B cell (primary cell): ENCODE data around the gene AP1M1. TPM values are rescaled to one million over a fixed set of nuclear protein-coding genes. Genes with fewer than 3 reads are reported as not detected.

Experiments used
- ATAC-seq: fragments of 200-7000 bp; cut with Tn5 transposase; one replicate; pipeline ENCODE4 v1.10.0; 2021; ENCODE audit warnings: low read depth, mild to moderate bottlenecking, moderate number of reproducible peaks, moderate library complexity
- CTCF ChIA-PET: fragments of 350-600 bp; sonication (Branson Sonifier 250); formaldehyde crosslinking; loops from one replicate; lab custom pipeline; 2021; ENCODE audit warnings: antibody characterized with exemption, inconsistent platforms; lab: Charles Lee
- POLR2A ChIA-PET: fragments of 350-600 bp; sonication (Branson Sonifier 250); formaldehyde crosslinking; loops from one replicate; lab custom pipeline; 2021; ENCODE audit warnings: antibody characterized with exemption; lab: Charles Lee
- DNase-seq: peaks from one replicate; pipeline ENCODE4 v3.0.0; 2013
- H2AFZ ChIP-seq: 2 replicates; pipeline ENCODE4 v1.6.1; 2012; ENCODE audit warnings: mild to moderate bottlenecking, low read depth, low read length; ENCODE audit not compliant: insufficient read depth, poor library complexity, severe bottlenecking
- H3K27ac ChIP-seq, 2 donors: 1 replicate in 1 of 2; 2 replicates in 1 of 2; pipeline ENCODE4 v1.5.1; 2012 to 2013; ENCODE audit warnings: low read length in 2 of 2, mild to moderate bottlenecking in 2 of 2, moderate library complexity in 1 of 2
- H3K27me3 ChIP-seq, 4 experiments: fragments of 200-600 bp in 1 of 4; sonication (generic) in 1 of 4; replicated peaks in 1 of 4; 1 replicate in 2 of 4; 2 replicates in 2 of 4; pipeline versions ENCODE4 v1.6.1 to v1.7.0; 2013 to 2016; ENCODE audit warnings: low read length in 3 of 4, mild to moderate bottlenecking in 2 of 4, mixed read lengths in 1 of 4, moderate library complexity in 1 of 4; ENCODE audit not compliant: insufficient read depth in 4 of 4, control insufficient read depth in 3 of 4; ENCODE audit errors: control extremely low read depth in 1 of 4
- H3K36me3 ChIP-seq, 2 experiments: replicated peaks in 1 of 2; 1 replicate in 1 of 2; 2 replicates in 1 of 2; pipeline versions ENCODE4 v1.6.1 to v1.7.1; 2013; ENCODE audit warnings: low read length in 1 of 2; ENCODE audit not compliant: insufficient read depth in 2 of 2, control insufficient read depth in 1 of 2; ENCODE audit errors: control extremely low read depth in 1 of 2, extremely low read depth in 1 of 2
- H3K4me1 ChIP-seq, 2 donors: fragments of 200-600 bp in 1 of 2; sonication (generic) in 1 of 2; 1 replicate in 1 of 2; 2 replicates in 1 of 2; pipeline versions ENCODE4 v1.5.1 to v1.6.1; 2013 to 2017; ENCODE audit warnings: low read length in 2 of 2; ENCODE audit not compliant: control insufficient read depth in 2 of 2, insufficient read depth in 2 of 2
- H3K4me2 ChIP-seq: replicated peaks from 2 replicates; pipeline ENCODE3; 2012; ENCODE audit warnings: mild to moderate bottlenecking, low read depth, low read length; ENCODE audit not compliant: poor library complexity, severe bottlenecking
- H3K4me3 ChIP-seq, 5 experiments: fragments of 200-600 bp in 1 of 5; sonication (generic) in 1 of 5; 1 replicate in 3 of 5; 2 replicates in 2 of 5; pipeline versions ENCODE4 v1.5.1 to v1.7.0; 2011 to 2016; ENCODE audit warnings: low read length in 4 of 5, mild to moderate bottlenecking in 4 of 5, low read depth in 2 of 5, control low read depth in 1 of 5, moderate library complexity in 1 of 5; ENCODE audit not compliant: insufficient read depth in 1 of 5; ENCODE audit errors: control extremely low read depth in 1 of 5, extremely low read depth in 1 of 5
- H3K79me2 ChIP-seq: fragments of 200-600 bp; sonication (generic); one replicate; pipeline ENCODE4 v1.6.0; 2016; ENCODE audit warnings: low read length; ENCODE audit not compliant: control insufficient read depth, insufficient read depth
- H3K9ac ChIP-seq: fragments of 200-600 bp; sonication (generic); 2 replicates; pipeline ENCODE4 v1.6.1; 2017; ENCODE audit warnings: mild to moderate bottlenecking, low read length, moderate library complexity
- H3K9me3 ChIP-seq, 3 donors: one replicate each; pipeline versions ENCODE4 v1.6.1 to v1.7.1; 2013; ENCODE audit warnings: low read length in 2 of 3; ENCODE audit not compliant: control insufficient read depth in 2 of 3, insufficient read depth in 1 of 3; ENCODE audit errors: control extremely low read depth in 1 of 3
- H4K20me1 ChIP-seq: 2 replicates; pipeline ENCODE4 v1.6.0; 2012; ENCODE audit warnings: mild to moderate bottlenecking, low read length; ENCODE audit not compliant: insufficient read depth, control insufficient read depth, poor library complexity, severe bottlenecking
- H3K27ac Mint-ChIP-seq: one replicate; pipeline ENCODE4 v1.8.0; 2021; ENCODE audit warnings: mixed read lengths
- H3K27me3 Mint-ChIP-seq: one replicate; pipeline ENCODE4 v1.8.0; 2021; ENCODE audit warnings: mixed read lengths
- H3K4me1 Mint-ChIP-seq: one replicate; pipeline ENCODE4 v1.8.0; 2021; ENCODE audit warnings: mixed read lengths
- H3K4me3 Mint-ChIP-seq: one replicate; pipeline ENCODE4 v1.8.0; 2021; ENCODE audit warnings: mixed read lengths
- H3K9me3 Mint-ChIP-seq: one replicate; pipeline ENCODE4 v1.8.0; 2022; ENCODE audit warnings: mixed read lengths; ENCODE audit not compliant: insufficient read depth
- CTCF ChIP-seq: fragments of 200-600 bp; IDR thresholded peaks from one replicate; pipeline ENCODE4 v1.8.0; 2022; ENCODE audit warnings: antibody characterized with exemption, mild to moderate bottlenecking
- EZH2 ChIP-seq: IDR thresholded peaks from 2 replicates; pipeline ENCODE4 v1.6.1; 2012; ENCODE audit warnings: borderline replicate concordance, low read depth, mild to moderate bottlenecking, moderate library complexity, low read length; ENCODE audit not compliant: insufficient read depth, poor library complexity, severe bottlenecking
- WGBS: methylation state at CpG from one replicate; pipeline ENCODE4 v1.1.5; 2013; ENCODE audit warnings: missing lambda C conversion rate; ENCODE audit not compliant: insufficient coverage; 5-methylcytosine and 5-hydroxymethylcytosine counted together
- intact Hi-C: fragments of 100-400 bp; cut with micrococcal nuclease; formaldehyde crosslinking; loops from one replicate; pipeline ENCODE4 v1.10.0; 2022
- polyA plus RNA-seq: library from polyadenylated mRNA; depleted of rRNA; stranded (reverse); fragments of >200 nt; gene quantifications from 2 replicates; pipeline ENCODE4 v1.2.3, GENCODE V29; 2012
- total RNA-seq, 2 donors: library from RNA; stranded (reverse); fragments of 120-200 nt in 1 of 2; gene quantifications; 1 replicate in 1 of 2; 2 replicates in 1 of 2; pipeline versions ENCODE4 v1.2.3 to v1.2.4, GENCODE V29; 2013 to 2022

AP1M1 gene
- total and polyA plus RNA-seq, 2 donors (not counting 1 experiment from before 2014, with no cell fraction given) = 77.8 to 102 TPM

GRCh38 chr19:16254851-16255408, 57.2 kb downstream of the AP1M1 start:
- H3K9ac ChIP-seq = no peak overlapping the region
- ChIA-PET POLR2A (interaction anchor here (0.8 to 1.7 kb wide), 5 partner anchors 7 to 188 kb away, joined by 3 to 14 read pairs (median 5); no protein-coding TSS in a partner anchor), CTCF (interaction anchor here (0.7 to 2.6 kb wide), 3 partner anchors 13 to 162 kb away, joined by 3 to 5 read pairs (median 4); no protein-coding TSS in a partner anchor)
- Mint-ChIP-seq H3K4me3 (no peak overlapping the region), H3K27ac (peak overlapping the region; percentile 64), H3K27me3 (no peaks in the 10 kb centered on the region), H3K4me1 (peaks cover 54% of the 10 kb centered on the region), H3K9me3 (peaks cover 3% of the 10 kb centered on the region)
- H4K20me1 ChIP-seq = no peaks in the 10 kb centered on the region
- peaks cover 62 to 94% of the 10 kb centered on the region in 2 donors for H3K4me1 ChIP-seq
- intact Hi-C loops = no loop called here
- TF ChIP-seq CTCF = no peak
- no peak for TF ChIP-seq EZH2
- no peak for ATAC-seq
- peaks cover 16% of the 10 kb centered on the region for H3K79me2 ChIP-seq
- H3K4me3 ChIP-seq = no peak overlapping the region
- H3K36me3 ChIP-seq = no peaks in the 10 kb centered on the region
- no peak overlapping the region for H2AFZ ChIP-seq
- H3K27ac ChIP-seq = peak overlapping the region in 1 of 2 donors; percentile 7
- H3K4me2 ChIP-seq = peak overlapping the region; percentile 3
- H3K27me3 ChIP-seq = no peaks in the 10 kb centered on the region
- H3K9me3 ChIP-seq = peaks cover 0 to 39% (median 1%) of the 10 kb centered on the region in 3 donors
- DNase-seq = no peak
- 97% methylated on average over 6 of the region's 6 CpGs for WGBS

GRCh38 chr19:16257509-16258002, 59.8 kb downstream of the AP1M1 start:
- Mint-ChIP-seq H3K27me3 (no peaks in the 10 kb centered on the region), H3K4me3 (peak overlapping the region; percentile 65), H3K9me3 (peaks cover 3% of the 10 kb centered on the region), H3K4me1 (peaks cover 71% of the 10 kb centered on the region), H3K27ac (peak overlapping the region; percentile 95)
- ATAC-seq (no peak), DNase-seq (peak; percentile 48)
- TF ChIP-seq EZH2 (no peak), CTCF (no peak)
- no peaks in the 10 kb centered on the region for H4K20me1 ChIP-seq
- H3K79me2 ChIP-seq = peaks cover 13% of the 10 kb centered on the region
- intact Hi-C loops = no loop called here
- WGBS = 21% methylated on average over 2 of the region's 8 CpGs
- no peaks in the 10 kb centered on the region for H3K36me3 ChIP-seq
- CTCF ChIA-PET = interaction anchor here (0.9 to 7.6 kb wide), 4 partner anchors 10 to 125 kb away, joined by 3 to 47 read pairs (median 14); no protein-coding TSS in a partner anchor
- H3K27ac ChIP-seq = peak overlapping the region; percentile 87 to 89
- peaks cover 0 to 32% (median 1%) of the 10 kb centered on the region in 3 donors for H3K9me3 ChIP-seq
- H3K4me2 ChIP-seq = peak overlapping the region; percentile 79
- no peaks in the 10 kb centered on the region for H3K27me3 ChIP-seq
- H3K9ac ChIP-seq = peak overlapping the region; percentile 20
- H3K4me3 ChIP-seq = peak overlapping the region in 1 of 5 experiments; percentile 5
- no peak overlapping the region for H2AFZ ChIP-seq
- H3K4me1 ChIP-seq = peaks cover 77 to 95% of the 10 kb centered on the region in 2 donors
- POLR2A ChIA-PET = interaction anchor here (0.9 to 8.0 kb wide), 7 partner anchors 11 to 142 kb away, joined by 3 to 67 read pairs (median 10); partner anchors contain the start of gene KLF2
